Body of pancreas (tissue), 4 donors: Measurements from ENCODE around the gene ASB5. TPM values are rescaled to one million over a fixed set of nuclear protein-coding genes. Genes with fewer than 3 reads are reported as not detected.
"Not testable (repeated sequence)": the region's sequence is repeated elsewhere in the genome, so short reads cannot be mapped to it uniquely, and the experiment has no call there.

Experiments used
- ATAC-seq: fragments of 150-250 bp; one replicate; pipeline ENCODE4 v1.9.1; 2016
- DNase-seq, 4 donors: peaks; one replicate each; pipeline ENCODE4 v3.0.0-alpha.2; 2019
- H3K27ac ChIP-seq, 4 donors: fragments of 200-600 bp; sonication (generic); 1 replicate in 3 of 4; 2 replicates in 1 of 4; pipeline versions ENCODE4 v1.5.1 to v1.6.1; 2016 to 2019; ENCODE audit warnings: mild to moderate bottlenecking in 1 of 4, mixed read lengths in 1 of 4, moderate library complexity in 1 of 4
- H3K27me3 ChIP-seq, 2 donors: fragments of 200-600 bp; sonication (generic); one replicate each; pipeline ENCODE4 v1.6.0; 2016; ENCODE audit warnings: mild to moderate bottlenecking in 1 of 2
- H3K36me3 ChIP-seq, 2 donors: fragments of 200-600 bp; sonication (generic); replicated peaks in 1 of 2; 2 replicates each; pipeline ENCODE4 v1.5.1; 2016; ENCODE audit warnings: low read depth in 2 of 2; ENCODE audit not compliant: insufficient read depth in 1 of 2
- H3K4me1 ChIP-seq: fragments of 200-600 bp; sonication (generic); one replicate; pipeline ENCODE4 v1.6.0; 2016
- H3K4me3 ChIP-seq, 2 donors: fragments of 200-600 bp; sonication (generic); 1 replicate in 1 of 2; 2 replicates in 1 of 2; pipeline ENCODE4 v1.5.1; 2016 to 2019
- H3K9me3 ChIP-seq, 3 donors: fragments of 200-600 bp; sonication (generic); 1 replicate in 2 of 3; 2 replicates in 1 of 3; pipeline ENCODE4 v1.5.1; 2016
- POLR2A ChIP-seq, 3 donors: fragments of 450-650 bp; IDR thresholded peaks; one replicate each; pipeline ENCODE4 v1.6.1; 2016; ENCODE audit warnings: antibody characterized with exemption in 3 of 3, mild to moderate bottlenecking in 2 of 3
- WGBS, 2 donors: methylation state at CpG; one replicate each; pipeline ENCODE4 v1.1.5; 2017; 5-methylcytosine and 5-hydroxymethylcytosine counted together
- intact Hi-C: fragments of 100-400 bp; cut with DNase I; formaldehyde crosslinking; loops from one replicate; pipeline ENCODE4 v1.15.1; 2023
- total RNA-seq, 2 donors: library from RNA; depleted of rRNA; stranded (reverse); fragments of >200 nt; gene quantifications; one replicate each; pipeline ENCODE4 v1.1.0, GENCODE V29; 2016
- TF ChIP-seq, protein P1 (sequence below), 7 experiments: fragments of 450-650 bp in 4 of 7; fragments of 200-600 bp in 3 of 7; sonication (generic) in 3 of 7; IDR thresholded peaks; one replicate each; pipeline ENCODE4 v1.5.1; 2016 to 2019; ENCODE audit warnings: antibody characterized with exemption in 7 of 7

The ASB5 gene
- total RNA-seq, 2 donors from 2014 or later: not detected

DNA sequence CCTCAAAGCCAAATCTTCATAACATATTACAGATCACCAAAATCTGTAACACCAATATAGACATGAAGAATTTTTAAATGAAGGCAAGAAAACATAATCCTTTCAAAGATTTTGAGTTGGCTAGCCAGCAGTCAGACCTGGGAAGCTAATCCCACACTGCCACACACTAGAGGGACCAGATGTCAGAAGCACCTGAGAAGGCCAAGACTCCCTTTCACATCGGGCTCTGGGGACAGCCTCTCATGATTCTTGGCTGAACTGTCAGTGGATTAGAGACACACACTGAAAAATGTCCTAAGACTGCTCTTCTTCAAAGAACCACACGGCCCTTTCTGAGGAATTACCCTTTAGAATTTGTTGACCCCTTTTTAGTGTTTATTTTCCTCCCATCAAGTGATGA, 45.5 kb downstream of the ASB5 start:
- Histone ChIP-seq H3K36me3 (no peaks in the 10 kb centered on the region), H3K4me1 (no peaks in the 10 kb centered on the region), H3K9me3 (no peaks in the 10 kb centered on the region), H3K27me3 (no peaks in the 10 kb centered on the region), H3K27ac (no peak overlapping the region), H3K4me3 (no peak overlapping the region)
- TF ChIP-seq POLR2A (IDR thresholded peaks at IDR 0.05): no peak
- TF ChIP-seq, protein P1, sequence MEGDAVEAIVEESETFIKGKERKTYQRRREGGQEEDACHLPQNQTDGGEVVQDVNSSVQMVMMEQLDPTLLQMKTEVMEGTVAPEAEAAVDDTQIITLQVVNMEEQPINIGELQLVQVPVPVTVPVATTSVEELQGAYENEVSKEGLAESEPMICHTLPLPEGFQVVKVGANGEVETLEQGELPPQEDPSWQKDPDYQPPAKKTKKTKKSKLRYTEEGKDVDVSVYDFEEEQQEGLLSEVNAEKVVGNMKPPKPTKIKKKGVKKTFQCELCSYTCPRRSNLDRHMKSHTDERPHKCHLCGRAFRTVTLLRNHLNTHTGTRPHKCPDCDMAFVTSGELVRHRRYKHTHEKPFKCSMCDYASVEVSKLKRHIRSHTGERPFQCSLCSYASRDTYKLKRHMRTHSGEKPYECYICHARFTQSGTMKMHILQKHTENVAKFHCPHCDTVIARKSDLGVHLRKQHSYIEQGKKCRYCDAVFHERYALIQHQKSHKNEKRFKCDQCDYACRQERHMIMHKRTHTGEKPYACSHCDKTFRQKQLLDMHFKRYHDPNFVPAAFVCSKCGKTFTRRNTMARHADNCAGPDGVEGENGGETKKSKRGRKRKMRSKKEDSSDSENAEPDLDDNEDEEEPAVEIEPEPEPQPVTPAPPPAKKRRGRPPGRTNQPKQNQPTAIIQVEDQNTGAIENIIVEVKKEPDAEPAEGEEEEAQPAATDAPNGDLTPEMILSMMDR (IDR thresholded peaks at IDR 0.05): no peak
- no peak for ATAC-seq
- intact Hi-C loops: no loop called here
- DNase-seq: no peak
- 47 to 59% methylated on average over 2 of the region's 2 CpGs for WGBS, 2 donors

DNA sequence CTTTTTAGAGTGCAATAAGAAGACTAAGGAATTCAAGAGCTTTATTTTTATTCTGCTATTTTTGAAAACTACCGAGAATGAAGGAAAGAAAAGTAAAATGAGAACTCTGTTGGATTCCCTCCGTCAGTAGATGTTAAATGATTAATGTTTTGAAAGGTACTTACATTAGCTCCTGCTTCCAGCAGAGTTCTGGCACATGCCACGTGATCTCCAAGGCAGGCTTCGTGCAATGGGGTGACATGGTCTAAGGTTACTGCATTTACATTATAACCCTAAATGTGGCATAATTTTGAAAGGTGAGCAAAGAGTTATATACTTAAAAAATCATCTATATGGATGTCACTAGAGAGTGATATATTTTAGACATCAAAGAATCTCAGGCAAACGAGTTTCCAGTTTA, 46.9 kb downstream of the ASB5 start:
- WGBS, 2 donors: 41 to 53% methylated on average over 5 of the region's 5 CpGs

DNA sequence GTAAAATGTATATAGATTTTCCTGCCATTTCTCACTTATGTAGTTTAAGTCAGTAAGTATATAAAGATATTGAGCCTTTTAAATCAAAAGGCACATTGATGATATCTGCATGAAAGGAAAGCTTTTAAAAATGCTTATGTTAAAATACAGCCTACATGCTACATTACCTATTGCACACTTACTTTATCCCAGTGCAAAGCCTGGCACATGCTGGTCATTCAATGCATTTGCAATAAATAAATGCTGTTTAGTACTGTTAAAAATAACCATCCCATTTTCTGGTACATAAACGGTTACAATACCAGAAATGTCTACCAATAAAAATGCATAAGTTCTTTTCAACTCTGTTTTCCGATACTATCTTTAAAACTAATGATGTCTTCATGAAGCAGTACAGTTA, 51.5 kb downstream of the ASB5 start:
- Histone ChIP-seq H3K27me3 (no peaks in the 10 kb centered on the region), H3K9me3 (no peaks in the 10 kb centered on the region), H3K27ac (no peak overlapping the region), H3K4me3 (no peak overlapping the region), H3K4me1 (no peaks in the 10 kb centered on the region), H3K36me3 (no peaks in the 10 kb centered on the region)
- WGBS, 2 donors: 59 to 72% methylated on average over 2 of the region's 2 CpGs
- DNase-seq (no peak), ATAC-seq (no peak)
- intact Hi-C loops: no loop called here
- TF ChIP-seq, protein P1 (IDR thresholded peaks at IDR 0.05): no peak
- TF ChIP-seq POLR2A (IDR thresholded peaks at IDR 0.05): no peak

More for the DNA sequence above, 46.9 kb downstream of the ASB5 start:
- H3K36me3 ChIP-seq: no peaks in the 10 kb centered on the region
- TF ChIP-seq, protein P1 (IDR thresholded peaks at IDR 0.05): no peak
- no peak for TF ChIP-seq POLR2A (IDR thresholded peaks at IDR 0.05)
- no peak overlapping the region for H3K27ac ChIP-seq
- H3K4me3 ChIP-seq: no peak overlapping the region
- intact Hi-C loops: no loop called here
- ATAC-seq: no peak
- H3K27me3 ChIP-seq: no peaks in the 10 kb centered on the region
- no peaks in the 10 kb centered on the region for H3K4me1 ChIP-seq
- H3K9me3 ChIP-seq: no peaks in the 10 kb centered on the region
- no peak for DNase-seq

DNA sequence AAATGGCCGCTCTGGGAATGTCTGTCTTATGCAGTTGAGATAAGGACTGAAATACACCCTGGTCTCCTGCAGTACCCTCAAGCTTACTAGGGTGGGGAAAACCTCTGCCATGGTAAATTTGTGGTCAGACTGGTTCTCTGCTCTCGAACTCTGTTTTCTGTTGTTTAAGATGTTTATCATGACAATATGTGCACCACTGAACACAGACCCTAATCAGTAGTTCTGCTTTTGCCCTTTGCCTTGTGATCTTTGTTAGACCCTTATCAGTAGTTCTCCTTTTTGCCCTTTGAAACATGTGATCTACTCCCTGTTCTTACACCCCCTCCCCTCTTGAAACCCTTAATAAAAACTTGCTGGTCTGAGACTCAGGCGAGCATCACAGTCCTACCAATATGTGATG, 56.7 kb downstream of the ASB5 start:
- intact Hi-C loops, H3K4me3 ChIP-seq, H3K27me3 ChIP-seq, H3K27ac ChIP-seq, H3K4me1 ChIP-seq, DNase-seq, H3K9me3 ChIP-seq, H3K36me3 ChIP-seq, ATAC-seq: not testable (repeated sequence)
- WGBS, 2 donors: 41 to 78% methylated on average over 3 of the region's 3 CpGs

DNA sequence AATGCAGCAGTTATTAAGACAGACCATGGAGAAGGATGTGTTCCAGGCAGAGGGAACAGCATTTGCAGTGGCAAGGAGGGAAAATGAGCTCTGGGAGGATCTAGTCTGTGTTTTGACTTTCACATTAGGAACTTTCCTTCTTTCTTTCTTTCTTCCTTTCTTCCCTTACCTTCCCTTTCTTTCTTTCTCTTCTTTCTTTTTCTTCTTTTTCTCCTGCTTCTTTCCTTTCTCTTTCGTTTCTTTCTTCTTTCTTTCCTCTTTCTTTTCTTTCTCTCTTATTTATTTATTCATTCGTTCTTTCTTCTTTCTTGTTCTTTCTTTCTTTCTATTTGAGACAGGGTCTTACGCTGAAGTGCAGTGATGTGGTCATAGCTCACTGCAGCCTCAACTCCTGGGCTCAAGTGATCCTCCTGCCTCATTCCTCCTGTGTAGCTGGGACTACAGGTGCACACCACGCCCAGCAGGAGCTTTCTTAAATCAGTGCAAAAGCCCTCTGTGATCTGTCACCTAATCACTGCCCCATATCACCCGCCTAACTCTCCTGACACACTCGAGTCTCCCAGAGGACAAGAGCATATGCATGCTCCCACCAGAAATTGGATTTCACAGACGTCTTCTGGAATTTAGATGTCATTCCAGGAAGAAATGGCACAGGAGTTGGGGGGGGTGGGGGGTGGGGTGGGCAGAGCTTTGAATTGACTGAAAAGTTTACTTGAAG, 58.3 kb downstream of the ASB5 start:
- TF ChIP-seq POLR2A (IDR thresholded peaks at IDR 0.05): no peak
- TF ChIP-seq, protein P1 (IDR thresholded peaks at IDR 0.05): no peak
- intact Hi-C loops: no loop called here
- H3K9me3 ChIP-seq: no peaks in the 10 kb centered on the region
- DNase-seq (no peak), ATAC-seq (no peak)
- no peak overlapping the region for H3K4me3 ChIP-seq
- no peaks in the 10 kb centered on the region for H3K36me3 ChIP-seq
- WGBS, 2 donors: 48 to 61% methylated on average over 6 to 7 of the region's 7 CpGs
- no peaks in the 10 kb centered on the region for H3K27me3 ChIP-seq
- H3K27ac ChIP-seq: no peak overlapping the region
- H3K4me1 ChIP-seq: no peaks in the 10 kb centered on the region
